RKO (cell line): ENCODE results near the gene GRIK4.

Source experiments
- DNase-seq: peaks from one replicate; pipeline ENCODE4 v3.0.0-alpha.2; 2016; ENCODE audit warnings: low spot score

Gene GRIK4

GRCh38 chr11:120509346-120510053, 2.0 kb upstream of the GRIK4 start:
- no peak for DNase-seq

DNA sequence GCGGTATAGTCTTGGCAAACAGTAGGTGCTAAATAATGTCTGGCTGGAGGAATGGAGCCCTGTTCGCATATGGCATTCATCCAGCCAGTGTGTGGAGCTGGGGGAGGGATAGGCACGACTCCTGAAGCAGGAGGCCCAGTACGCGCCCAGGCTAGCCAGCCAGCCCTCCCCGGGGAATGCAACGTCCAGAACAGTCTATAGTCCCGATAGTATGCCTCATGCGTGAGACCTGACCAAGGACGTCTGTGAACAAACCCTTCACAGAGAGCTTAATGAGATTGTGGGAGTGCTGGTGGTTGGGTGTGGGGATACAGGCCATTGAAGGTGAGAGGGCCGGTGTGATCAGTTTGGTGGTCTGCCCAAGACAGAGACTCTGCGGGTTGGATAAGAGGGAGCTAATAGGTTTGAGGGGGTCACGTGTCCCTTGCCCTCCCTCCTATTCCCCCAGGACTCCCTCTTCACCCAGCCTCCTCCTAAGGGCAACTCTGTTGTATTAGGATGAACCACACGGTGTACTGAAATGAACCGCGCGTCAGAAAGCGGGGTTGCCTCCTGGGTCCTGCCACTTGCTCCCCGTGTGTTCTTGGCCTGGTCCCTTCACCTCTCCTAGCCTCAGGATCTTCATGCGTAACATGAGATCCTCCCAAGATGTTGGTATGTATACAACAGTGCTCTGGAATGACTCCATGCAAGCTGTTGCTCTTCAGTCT, 987 bp upstream of the GRIK4 start:
- no peak for DNase-seq

- DNase-seq, result no peak
Observed at GRCh38 chr11:120511820-120512738, 531 bp downstream of the GRIK4 start.

DNA sequence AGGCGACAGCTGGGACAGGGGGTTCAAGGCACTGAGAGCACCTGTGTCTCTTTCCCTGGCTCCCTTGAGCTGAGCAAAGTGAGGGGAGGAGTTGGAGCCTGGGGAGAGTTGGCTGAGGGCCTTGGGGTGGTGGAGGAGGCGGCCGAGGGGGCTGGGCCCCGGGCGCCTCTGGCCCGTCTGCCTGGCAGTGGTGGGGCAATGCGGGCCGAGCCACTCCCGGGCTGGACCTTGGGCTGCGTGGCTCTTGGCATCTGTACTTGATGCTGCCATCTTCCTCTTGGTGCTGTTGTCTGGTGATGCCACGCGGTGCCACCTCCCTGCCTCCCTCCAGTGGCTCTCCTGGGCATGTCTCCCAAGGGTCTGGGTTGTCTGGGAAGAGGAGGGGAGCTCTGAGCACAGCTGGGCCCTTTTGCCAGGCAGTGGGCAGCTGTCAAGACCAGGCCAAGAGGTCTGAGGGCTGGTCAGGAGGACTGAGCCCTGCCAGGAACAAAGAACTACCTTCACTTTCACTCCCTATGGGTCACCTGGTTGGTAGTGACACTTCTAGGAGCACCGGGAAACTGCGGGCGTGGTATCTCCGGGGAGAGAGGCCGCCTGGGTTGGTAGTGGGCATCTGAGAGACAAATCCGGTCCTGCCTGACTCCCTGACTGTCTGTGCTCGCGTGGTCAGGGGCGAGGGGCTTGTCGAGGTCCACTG, 1.3 kb downstream of the GRIK4 start:
- no peak for DNase-seq

GRCh38 chr11:120513436-120514315, 2.1 kb downstream of the GRIK4 start:
- DNase-seq, result no peak

DNA sequence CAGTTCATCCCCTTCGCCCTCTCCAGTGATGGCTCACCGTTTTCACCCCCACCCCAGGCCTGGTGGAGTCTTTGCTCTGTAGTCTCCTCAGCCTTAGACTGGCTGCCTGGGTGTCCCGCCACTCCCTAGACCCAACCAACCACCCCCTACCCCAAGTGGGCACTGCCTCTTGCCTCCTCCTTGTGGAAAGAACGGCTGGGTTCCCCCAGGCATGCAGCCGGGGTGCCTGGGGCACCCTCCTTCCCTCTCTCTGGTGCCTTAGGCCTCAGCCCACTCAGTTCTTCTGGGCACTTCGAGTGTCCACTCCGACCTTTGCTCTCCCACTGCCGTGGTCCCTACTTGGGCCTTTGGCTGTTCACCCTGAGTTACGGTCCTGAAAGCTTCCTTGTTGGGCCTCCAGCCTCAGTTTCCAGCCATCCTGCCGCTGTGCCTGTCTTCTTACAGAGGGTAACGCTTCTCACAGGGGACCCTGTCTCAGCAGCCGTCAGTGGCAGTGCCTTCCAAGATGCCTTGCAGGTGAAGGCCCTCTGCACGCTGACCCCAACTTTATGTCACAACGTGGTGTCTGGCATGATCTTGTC, 3.1 kb downstream of the GRIK4 start:
- DNase-seq, result no peak

GRCh38 chr11:120515186-120515723, 3.7 kb downstream of the GRIK4 start:
- no peak for DNase-seq

GRCh38 chr11:120516461-120517389, 5.2 kb downstream of the GRIK4 start:
- no peak for DNase-seq

DNA sequence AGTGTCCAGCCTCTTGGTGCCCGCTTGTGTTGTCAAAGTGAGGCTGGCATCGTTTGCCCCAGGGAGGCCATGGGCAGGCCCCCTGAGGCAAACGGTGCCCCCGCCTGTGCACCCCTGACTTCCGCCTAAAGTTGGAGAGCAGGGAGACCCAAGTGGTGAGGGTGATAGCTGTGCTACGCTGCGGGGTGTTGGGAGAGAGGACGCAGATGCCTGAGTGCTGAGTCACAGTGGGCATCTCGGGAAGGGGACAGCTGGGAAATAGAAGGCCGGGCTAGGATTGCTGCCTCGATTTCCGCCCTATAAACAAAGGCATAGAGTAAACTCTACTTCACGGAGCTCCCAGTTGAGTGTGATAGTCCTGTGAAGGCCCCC, 5.8 kb downstream of the GRIK4 start:
- no peak for DNase-seq

DNA sequence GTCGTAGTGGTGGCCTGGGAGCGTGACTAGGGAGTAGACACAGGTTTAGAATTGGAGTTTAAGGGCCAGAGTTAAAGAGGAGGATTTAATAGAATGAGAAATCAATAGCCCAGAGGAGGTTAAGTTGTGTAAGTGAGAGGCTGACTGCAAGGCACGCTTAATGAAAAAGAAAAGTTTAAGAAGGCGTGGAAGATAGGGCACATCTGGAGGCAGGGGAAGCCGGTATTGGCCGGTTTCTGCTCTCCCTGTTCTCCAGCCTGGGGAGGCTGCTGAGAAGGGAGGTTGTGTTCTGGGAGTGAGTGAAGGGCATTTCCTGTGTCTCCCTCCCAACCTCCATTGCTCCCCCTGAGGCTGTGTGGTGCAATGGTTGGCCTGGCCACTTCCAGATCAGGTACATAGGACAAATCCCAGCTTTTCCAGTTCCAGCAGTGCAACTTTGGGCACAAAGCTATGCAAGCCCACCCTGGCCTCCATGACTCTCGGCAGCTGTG, 6.3 kb downstream of the GRIK4 start:
- no peak for DNase-seq

GRCh38 chr11:120518356-120518755, 6.8 kb downstream of the GRIK4 start:
- DNase-seq, result no peak

DNA sequence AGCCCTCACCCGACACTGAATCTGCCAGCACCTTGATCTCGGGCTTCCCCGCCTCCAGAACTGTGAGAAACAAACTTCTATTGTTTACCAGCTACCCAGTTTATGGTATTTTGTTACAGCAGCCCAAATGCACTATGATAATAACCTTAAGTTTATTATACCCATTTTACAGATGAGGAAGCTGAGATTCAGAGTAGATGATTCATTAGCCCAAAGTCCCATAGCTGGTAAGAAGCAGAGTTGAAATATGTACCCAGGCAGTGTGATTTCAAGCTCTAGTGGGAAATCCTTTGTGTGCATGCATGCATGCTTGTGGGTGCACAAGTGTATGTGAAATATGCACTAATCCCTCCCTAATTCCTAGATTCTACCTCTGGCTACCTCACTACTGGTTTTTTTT, 7.9 kb downstream of the GRIK4 start:
- DNase-seq, result no peak

DNA sequence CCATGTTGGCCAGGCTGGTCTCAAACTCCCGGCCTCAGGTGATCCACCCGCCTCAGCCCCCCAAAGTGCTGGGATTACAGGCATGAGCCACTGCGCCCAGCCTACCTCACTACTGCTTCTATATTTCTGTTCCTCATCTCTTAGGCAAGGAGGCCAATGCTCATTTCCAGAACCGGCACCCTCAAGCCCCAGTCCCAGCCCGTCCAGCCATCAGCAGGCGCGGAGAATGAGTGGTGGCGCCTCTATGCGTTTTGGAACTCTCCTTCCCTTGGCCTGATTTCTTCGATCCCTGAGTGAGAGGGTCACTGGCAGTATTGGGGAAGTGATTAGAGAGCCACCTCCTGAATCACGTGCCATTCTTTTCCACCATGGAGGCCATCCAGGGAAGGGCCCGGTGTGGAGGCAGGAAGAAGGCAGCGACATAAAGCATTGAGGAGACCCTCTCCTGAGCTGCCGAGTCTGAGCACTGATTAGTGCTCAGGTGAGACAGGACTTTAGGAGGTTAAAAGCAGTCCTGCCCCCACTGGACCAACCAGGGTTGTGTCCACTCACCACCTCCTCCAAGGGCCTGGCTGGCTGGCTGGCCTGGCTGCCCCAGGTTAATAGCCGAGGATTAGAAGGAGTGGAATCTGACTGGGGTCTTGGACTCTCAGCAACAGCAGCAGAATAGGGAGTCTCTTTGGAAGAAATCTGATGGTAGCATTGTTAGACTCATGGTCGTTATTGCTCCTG, 8.7 kb downstream of the GRIK4 start:
- no peak for DNase-seq

GRCh38 chr11:120521176-120521575, 9.6 kb downstream of the GRIK4 start:
- DNase-seq, result no peak

- DNase-seq, result no peak
Observed at GRCh38 chr11:120522021-120522420, 10.5 kb downstream of the GRIK4 start.

- DNase-seq, result no peak
Observed at GRCh38 chr11:120522736-120523135, 11.2 kb downstream of the GRIK4 start.

- DNase-seq, result no peak
Observed at GRCh38 chr11:120523196-120523595, 11.6 kb downstream of the GRIK4 start.

DNA sequence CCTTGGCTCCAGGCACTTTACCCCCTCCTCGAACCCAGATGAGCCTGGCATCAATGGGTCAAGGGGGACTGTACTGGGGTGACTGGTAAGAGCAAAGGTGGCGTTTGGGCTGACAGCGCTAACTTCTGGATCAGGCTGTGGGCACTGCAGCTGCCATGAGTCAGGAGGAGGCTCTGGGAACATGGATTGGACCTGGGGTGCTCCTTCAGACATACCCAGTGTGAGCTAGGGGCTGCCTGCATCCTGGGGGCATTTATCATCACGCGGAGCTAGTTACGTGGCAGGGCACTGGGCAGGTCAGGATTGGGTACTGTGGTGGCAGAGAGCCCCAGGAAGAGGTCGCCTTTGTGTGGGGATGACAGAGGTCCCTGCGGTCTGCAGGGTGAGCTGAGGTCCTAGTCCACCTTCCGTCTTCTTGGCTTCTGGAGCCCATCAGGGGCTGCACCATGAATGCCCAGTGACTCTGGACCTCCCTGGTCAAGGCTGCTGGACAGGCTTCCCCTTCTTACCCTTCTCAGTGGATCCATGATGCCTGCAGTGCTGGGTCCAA, 13.1 kb downstream of the GRIK4 start:
- DNase-seq, result no peak
